Karpas-422 (cell line): ENCODE measurements around the gene CDIP1. TPM values are rescaled to one million over a fixed set of nuclear protein-coding genes. Genes with fewer than 3 reads are reported as not detected.

ENCODE experiments used
- DNase-seq: peaks from one replicate; pipeline ENCODE4 v3.0.0-alpha.2; 2015
- H2AFZ ChIP-seq: fragments of 200-600 bp; sonication (generic); 2 replicates; pipeline ENCODE4 v1.6.1; 2014; ENCODE audit warnings: antibody characterized with exemption, low read length, mixed read lengths
- H3K27ac ChIP-seq: fragments of 200-600 bp; sonication (generic); 2 replicates; pipeline ENCODE4 v1.5.1; 2014; ENCODE audit warnings: mild to moderate bottlenecking, low read length, moderate library complexity
- H3K27me3 ChIP-seq: fragments of 200-600 bp; sonication (generic); 2 replicates; pipeline ENCODE4 v1.6.1; 2014; ENCODE audit warnings: low read length, mixed read lengths
- H3K36me3 ChIP-seq: fragments of 200-600 bp; sonication (generic); 2 replicates; pipeline ENCODE4 v1.6.1; 2014; ENCODE audit warnings: low read length, mixed read lengths; ENCODE audit not compliant: insufficient read depth
- H3K4me1 ChIP-seq: fragments of 200-600 bp; sonication (generic); 2 replicates; pipeline ENCODE4 v1.6.1; 2014; ENCODE audit warnings: mild to moderate bottlenecking, low read length, mixed read lengths
- H3K4me2 ChIP-seq: fragments of 200-600 bp; sonication (generic); 2 replicates; pipeline ENCODE4 v1.6.1; 2014; ENCODE audit warnings: low read length, low read depth, mild to moderate bottlenecking; ENCODE audit not compliant: poor library complexity, severe bottlenecking
- H3K4me3 ChIP-seq: fragments of 200-600 bp; sonication (generic); 2 replicates; pipeline ENCODE4 v1.5.1; 2014; ENCODE audit warnings: mild to moderate bottlenecking, antibody characterized with exemption, low read length, mixed read lengths
- H3K79me2 ChIP-seq: fragments of 200-600 bp; sonication (generic); 2 replicates; pipeline ENCODE4 v1.6.1; 2014; ENCODE audit warnings: mild to moderate bottlenecking, low read length, mixed read lengths
- H3K9ac ChIP-seq: fragments of 200-600 bp; sonication (generic); 2 replicates; pipeline ENCODE4 v1.6.0; 2014; ENCODE audit warnings: low read length
- H3K9me2 ChIP-seq: fragments of 200-600 bp; sonication (generic), shearing (Covaris generic); replicated peaks from 2 replicates; pipeline ENCODE4 v1.6.0; 2014; ENCODE audit warnings: mild to moderate bottlenecking, low read length, moderate library complexity; ENCODE audit not compliant: insufficient read depth
- H3K9me3 ChIP-seq: fragments of 300-700, 200-600 bp; sonication (generic); 2 replicates; pipeline ENCODE4 v1.6.1; 2014; ENCODE audit warnings: low read length, mixed read lengths
- H4K20me1 ChIP-seq: fragments of 200-600 bp; sonication (generic); 2 replicates; pipeline ENCODE4 v1.6.1; 2014; ENCODE audit warnings: mild to moderate bottlenecking, antibody characterized with exemption, low read length, low read depth; ENCODE audit not compliant: insufficient read depth
- total RNA-seq: library from RNA; depleted of rRNA; stranded (reverse); fragments of >200 nt; shearing (Covaris generic); gene quantifications from 2 replicates; pipeline ENCODE4 v1.2.3, GENCODE V29; 2014; ENCODE audit warnings: low replicate concordance

CDIP1 gene
- total RNA-seq, 1 experiment from 2014 or later: not detected

- no peaks in the 10 kb centered on the region for H3K27me3 ChIP-seq
- no peak within 1 kb of the TSS for H3K9ac ChIP-seq
Measured at GRCh38 chr16:4556112-4556511, 17.5 kb upstream of the CDIP1 start, which contains the start of gene C16orf96. Gene C16orf96 (plus strand): TSS chr16:4556340. CDS start chr16:4556490, 150 bp downstream.

GRCh38 chr16:4552541-4552940 lies 14.0 kb upstream of the CDIP1 start:
- Histone ChIP-seq H3K9me3 (no peaks in the 10 kb centered on the region), H3K4me1 (no peaks in the 10 kb centered on the region), H4K20me1 (no peaks in the 10 kb centered on the region), H3K36me3 (no peaks in the 10 kb centered on the region), H3K27ac (no peak overlapping the region), H3K4me3 (no peak overlapping the region), H2AFZ (no peak overlapping the region), H3K79me2 (no peaks in the 10 kb centered on the region), H3K9ac (no peak overlapping the region), H3K9me2 (no peaks in the 10 kb centered on the region), H3K27me3 (no peaks in the 10 kb centered on the region), H3K4me2 (no peak overlapping the region)
- peak; percentile 14 for DNase-seq

More at GRCh38 chr16:4556112-4556511, 17.5 kb upstream of the CDIP1 start, which contains the start of gene C16orf96:
- no peak within 1 kb of the TSS for H3K4me2 ChIP-seq
- no peaks in the 10 kb centered on the region for H4K20me1 ChIP-seq
- no peaks in the 10 kb centered on the region for H3K9me2 ChIP-seq
- no peak within 1 kb of the TSS for H2AFZ ChIP-seq
- H3K27ac ChIP-seq: no peak within 1 kb of the TSS
- peak; percentile 39 for DNase-seq
- H3K36me3 ChIP-seq: no peaks in the 10 kb centered on the region
- H3K9me3 ChIP-seq: no peaks in the 10 kb centered on the region
- no peaks in the 10 kb centered on the region for H3K4me1 ChIP-seq
- no peak within 1 kb of the TSS for H3K4me3 ChIP-seq
- H3K79me2 ChIP-seq: no peaks in the 10 kb centered on the region

GRCh38 chr16:4550591-4550990 lies 12.0 kb upstream of the CDIP1 start:
- Histone ChIP-seq H3K36me3 (no peaks in the 10 kb centered on the region), H3K9ac (no peak overlapping the region), H3K4me1 (peaks cover under 1% of the 10 kb centered on the region), H2AFZ (no peak overlapping the region), H3K4me2 (no peak overlapping the region), H3K27me3 (no peaks in the 10 kb centered on the region), H3K9me2 (no peaks in the 10 kb centered on the region), H3K9me3 (no peaks in the 10 kb centered on the region), H3K27ac (no peak overlapping the region), H3K79me2 (no peaks in the 10 kb centered on the region), H4K20me1 (no peaks in the 10 kb centered on the region), H3K4me3 (no peak overlapping the region)
- peak; percentile 35 for DNase-seq

GRCh38 chr16:4548124-4548523 lies 9.6 kb upstream of the CDIP1 start:
- Histone ChIP-seq H4K20me1 (no peaks in the 10 kb centered on the region), H3K36me3 (no peaks in the 10 kb centered on the region), H3K9ac (no peak overlapping the region), H3K4me1 (peaks cover 12% of the 10 kb centered on the region), H3K9me3 (no peaks in the 10 kb centered on the region), H3K27ac (no peak overlapping the region), H3K79me2 (no peaks in the 10 kb centered on the region), H3K4me2 (no peak overlapping the region), H3K27me3 (no peaks in the 10 kb centered on the region), H3K9me2 (no peaks in the 10 kb centered on the region), H3K4me3 (no peak overlapping the region), H2AFZ (no peak overlapping the region)
- peak; percentile 36 for DNase-seq

- H3K79me2 ChIP-seq: no peaks in the 10 kb centered on the region
- no peaks in the 10 kb centered on the region for H3K27me3 ChIP-seq
- no peak overlapping the region for H3K4me3 ChIP-seq
- H3K9me2 ChIP-seq: no peaks in the 10 kb centered on the region
- H3K9ac ChIP-seq: no peak overlapping the region
- H4K20me1 ChIP-seq: no peaks in the 10 kb centered on the region
- no peak overlapping the region for H3K27ac ChIP-seq
- H3K4me1 ChIP-seq: peaks cover 12% of the 10 kb centered on the region
- H3K36me3 ChIP-seq: no peaks in the 10 kb centered on the region
- H3K4me2 ChIP-seq: no peak overlapping the region
- peak; percentile 40 for DNase-seq
- no peaks in the 10 kb centered on the region; the same call in none of the 2 replicates for H3K9me3 ChIP-seq
- H2AFZ ChIP-seq: no peak overlapping the region
Measured at GRCh38 chr16:4544473-4544872, 5.9 kb upstream of the CDIP1 start.

- no peak overlapping the region for H3K4me3 ChIP-seq
- no peak overlapping the region for H3K9ac ChIP-seq
- H3K9me2 ChIP-seq: no peaks in the 10 kb centered on the region
- H3K36me3 ChIP-seq: no peaks in the 10 kb centered on the region
- no peaks in the 10 kb centered on the region for H3K27me3 ChIP-seq
- no peaks in the 10 kb centered on the region for H3K79me2 ChIP-seq
- no peak overlapping the region for H3K27ac ChIP-seq
- no peak overlapping the region for H3K4me2 ChIP-seq
- H3K9me3 ChIP-seq: no peaks in the 10 kb centered on the region; the same call in none of the 2 replicates
- DNase-seq: no peak
- H4K20me1 ChIP-seq: no peaks in the 10 kb centered on the region
- no peak overlapping the region for H2AFZ ChIP-seq
- H3K4me1 ChIP-seq: peaks cover 4% of the 10 kb centered on the region; the same call in 1 of the 2 replicates
Measured at GRCh38 chr16:4539716-4540284, 1.2 kb upstream of the CDIP1 start.

- Histone ChIP-seq H2AFZ (no peak overlapping the region), H4K20me1 (no peaks in the 10 kb centered on the region), H3K27ac (no peak overlapping the region), H3K36me3 (no peaks in the 10 kb centered on the region), H3K27me3 (no peaks in the 10 kb centered on the region), H3K4me1 (no peaks in the 10 kb centered on the region), H3K9ac (no peak overlapping the region), H3K79me2 (no peaks in the 10 kb centered on the region), H3K9me2 (no peaks in the 10 kb centered on the region), H3K4me3 (no peak overlapping the region), H3K4me2 (no peak overlapping the region), H3K9me3 (no peaks in the 10 kb centered on the region; the same call in none of the 2 replicates)
- DNase-seq: no peak
Measured at GRCh38 chr16:4537376-4538343, 913 bp downstream of the CDIP1 start.

GRCh38 chr16:4536391-4537106 lies 2.0 kb downstream of the CDIP1 start:
- H3K4me2 ChIP-seq: no peak overlapping the region

More at GRCh38 chr16:4536391-4537106, 2.0 kb downstream of the CDIP1 start:
- Histone ChIP-seq H3K79me2 (no peaks in the 10 kb centered on the region), H3K4me1 (no peaks in the 10 kb centered on the region), H3K9ac (no peak overlapping the region), H4K20me1 (no peaks in the 10 kb centered on the region), H3K4me3 (no peak overlapping the region), H3K36me3 (no peaks in the 10 kb centered on the region), H3K9me2 (no peaks in the 10 kb centered on the region), H2AFZ (no peak overlapping the region), H3K9me3 (no peaks in the 10 kb centered on the region; the same call in none of the 2 replicates), H3K27me3 (no peaks in the 10 kb centered on the region), H3K27ac (no peak overlapping the region)
- DNase-seq: no peak
